Activated B cell treated with CpG ODN at 0.5 μM for 24 hours (primary cell): ENCODE results near the gene XCL2. TPM values are rescaled to one million over a fixed set of nuclear protein-coding genes. Genes with fewer than 3 reads are reported as not detected.
"Not testable (repeated sequence)": the region's sequence is repeated elsewhere in the genome, so short reads cannot be mapped to it uniquely, and the experiment has no call there.

Experiments used
- ATAC-seq: fragments of 200-7000 bp; cut with Tn5 transposase; one replicate; pipeline ENCODE4 v1.10.0; 2021; ENCODE audit warnings: low read depth, mild to moderate bottlenecking, moderate library complexity
- CTCF ChIA-PET: fragments of 350-600 bp; sonication (Branson Sonifier 250); formaldehyde crosslinking; loops from one replicate; lab custom pipeline; 2021; ENCODE audit warnings: antibody characterized with exemption; lab: Charles Lee
- POLR2A ChIA-PET: fragments of 350-600 bp; sonication (Branson Sonifier 250); formaldehyde crosslinking; loops from one replicate; lab custom pipeline; 2021; ENCODE audit warnings: antibody characterized with exemption; lab: Charles Lee
- DNase-seq: peaks from one replicate; pipeline ENCODE4 v3.0.0; 2022
- H3K27ac Mint-ChIP-seq: one replicate; pipeline ENCODE4 v1.8.0; 2020; ENCODE audit warnings: mixed read lengths
- H3K27me3 Mint-ChIP-seq: one replicate; pipeline ENCODE4 v1.8.0; 2021; ENCODE audit warnings: mixed read lengths
- H3K36me3 Mint-ChIP-seq: one replicate; pipeline ENCODE4 v1.8.0; 2021; ENCODE audit warnings: low read depth, mixed read lengths
- H3K4me1 Mint-ChIP-seq: one replicate; pipeline ENCODE4 v1.8.0; 2021; ENCODE audit warnings: mixed read lengths
- H3K4me3 Mint-ChIP-seq: one replicate; pipeline ENCODE4 v1.8.0; 2020; ENCODE audit warnings: mild to moderate bottlenecking, mixed read lengths
- H3K9me3 Mint-ChIP-seq: one replicate; pipeline ENCODE4 v1.8.0; 2020; ENCODE audit warnings: mixed read lengths
- CTCF ChIP-seq: fragments of 200-600 bp; IDR thresholded peaks from one replicate; pipeline ENCODE4 v1.8.0; 2022; ENCODE audit warnings: antibody characterized with exemption, mild to moderate bottlenecking
- intact Hi-C: fragments of 100-400 bp; cut with micrococcal nuclease; formaldehyde crosslinking; loops from one replicate; pipeline ENCODE4 v1.15.1; 2024
- total RNA-seq: library from RNA; stranded (reverse); gene quantifications from 2 replicates; pipeline ENCODE4 v1.2.3, GENCODE V29; 2022

Gene XCL2
- total RNA-seq, result not detected in 2 replicates

GRCh38 chr1:168543840-168544498 is at the start of gene XCL2:
Gene XCL2 (minus strand): TSS chr1:168543997. CDS start chr1:168543964, 33 bp downstream.
- intact Hi-C loops, POLR2A ChIA-PET, H3K9me3 Mint-ChIP-seq, H3K4me3 Mint-ChIP-seq, H3K27ac Mint-ChIP-seq, DNase-seq, ATAC-seq, CTCF ChIA-PET, H3K4me1 Mint-ChIP-seq, H3K36me3 Mint-ChIP-seq, H3K27me3 Mint-ChIP-seq: not testable (repeated sequence)

GRCh38 chr1:168591641-168592250 is 47.9 kb upstream of the XCL2 start:
- Mint-ChIP-seq H3K27ac (no peak overlapping the region), H3K4me3 (no peak overlapping the region), H3K36me3 (no peaks in the 10 kb centered on the region), H3K9me3 (no peaks in the 10 kb centered on the region), H3K4me1 (no peaks in the 10 kb centered on the region), H3K27me3 (no peaks in the 10 kb centered on the region)
- ATAC-seq (no peak), DNase-seq (no peak)
- ChIA-PET POLR2A (no interaction called here), CTCF (no interaction called here)
- intact Hi-C loops, result no loop called here
- no peak for TF ChIP-seq CTCF

GRCh38 chr1:168591066-168591465 is 47.3 kb upstream of the XCL2 start:
- Mint-ChIP-seq H3K27me3 (no peaks in the 10 kb centered on the region), H3K27ac (no peak overlapping the region), H3K36me3 (no peaks in the 10 kb centered on the region), H3K4me3 (no peak overlapping the region), H3K4me1 (no peaks in the 10 kb centered on the region), H3K9me3 (no peaks in the 10 kb centered on the region)
- no peak for ATAC-seq
- ChIA-PET CTCF (no interaction called here), POLR2A (no interaction called here)
- no peak for TF ChIP-seq CTCF
- intact Hi-C loops, result no loop called here
- no peak for DNase-seq

- TF ChIP-seq CTCF, result no peak
- no peak for ATAC-seq
Observed at GRCh38 chr1:168589167-168589566, 45.4 kb upstream of the XCL2 start.

GRCh38 chr1:168585937-168586336 is 42.1 kb upstream of the XCL2 start:
- no peak overlapping the region for H3K27ac Mint-ChIP-seq
- DNase-seq, result no peak
- no peaks in the 10 kb centered on the region for H3K4me1 Mint-ChIP-seq

More at GRCh38 chr1:168589167-168589566, 45.4 kb upstream of the XCL2 start:
- Mint-ChIP-seq H3K27ac (no peak overlapping the region), H3K4me3 (no peak overlapping the region), H3K36me3 (no peaks in the 10 kb centered on the region), H3K27me3 (no peaks in the 10 kb centered on the region), H3K4me1 (no peaks in the 10 kb centered on the region), H3K9me3 (no peaks in the 10 kb centered on the region)
- DNase-seq, result no peak
- ChIA-PET CTCF (no interaction called here), POLR2A (no interaction called here)
- intact Hi-C loops, result no loop called here

More at GRCh38 chr1:168585937-168586336, 42.1 kb upstream of the XCL2 start:
- ChIA-PET CTCF (no interaction called here), POLR2A (no interaction called here)
- Mint-ChIP-seq H3K9me3 (no peaks in the 10 kb centered on the region), H3K27me3 (no peaks in the 10 kb centered on the region), H3K36me3 (no peaks in the 10 kb centered on the region), H3K4me3 (no peak overlapping the region)
- no peak for ATAC-seq
- intact Hi-C loops, result no loop called here
- no peak for TF ChIP-seq CTCF
